Thyroid gland (tissue), 4 donors: ENCODE measurements around the gene NF2. TPM values are rescaled to one million over a fixed set of nuclear protein-coding genes. Genes with fewer than 3 reads are reported as not detected.

Experiments used
- DNase-seq, 2 donors: peaks; one replicate each; pipeline ENCODE4 v3.0.0-alpha.2; 2019
- H3K27ac ChIP-seq, 3 donors: fragments of 200-600 bp; sonication (generic); 1 replicate in 2 of 3; 2 replicates in 1 of 3; pipeline ENCODE4 v1.5.1; 2016 to 2019; ENCODE audit warnings: mild to moderate bottlenecking in 1 of 3, moderate library complexity in 1 of 3
- H3K27me3 ChIP-seq: fragments of 200-600 bp; sonication (generic); one replicate; pipeline ENCODE4 v1.5.1; 2019
- H3K36me3 ChIP-seq, 2 donors: fragments of 200-600 bp; sonication (generic); one replicate each; pipeline ENCODE4 v1.5.1; 2016 to 2019
- H3K4me1 ChIP-seq, 2 donors: fragments of 200-600 bp; sonication (generic); one replicate each; pipeline ENCODE4 v1.5.1; 2017 to 2019
- H3K4me3 ChIP-seq, 3 donors: fragments of 200-600 bp; sonication (generic); replicated peaks in 1 of 3; 1 replicate in 2 of 3; 2 replicates in 1 of 3; pipeline ENCODE4 v1.5.1; 2016; ENCODE audit warnings: mild to moderate bottlenecking in 1 of 3
- H3K9me3 ChIP-seq: fragments of 200-600 bp; sonication (generic); one replicate; pipeline ENCODE4 v1.5.1; 2017
- POLR2A ChIP-seq, 2 donors: fragments of 450-650 bp; IDR thresholded peaks; one replicate each; pipeline ENCODE4 v1.6.1; 2017; ENCODE audit warnings: antibody characterized with exemption in 2 of 2, mild to moderate bottlenecking in 2 of 2, moderate library complexity in 1 of 2
- WGBS, 2 donors: methylation state at CpG; one replicate each; pipeline ENCODE4 v1.1.5; 2017; 5-methylcytosine and 5-hydroxymethylcytosine counted together
- intact Hi-C: fragments of 100-400 bp; cut with DNase I; formaldehyde crosslinking; loops from one replicate; pipeline ENCODE4 v1.15.1; 2023
- total RNA-seq, 4 donors: library from RNA; depleted of rRNA; stranded (reverse); fragments of >200 nt; gene quantifications; one replicate each; pipeline ENCODE4 v1.2.3, GENCODE V29; 2016
- TF ChIP-seq, protein P1 (sequence below), 6 experiments: fragments of 200-600 bp in 3 of 6; fragments of 450-650 bp in 3 of 6; sonication (generic) in 3 of 6; IDR thresholded peaks; one replicate each; pipeline ENCODE4 v1.5.1; 2016 to 2019; ENCODE audit warnings: antibody characterized with exemption in 6 of 6, mild to moderate bottlenecking in 2 of 6, inconsistent platforms in 1 of 6, moderate library complexity in 1 of 6

NF2 gene
- total RNA-seq, 4 donors from 2014 or later = 37.5 to 65.5 (median 51.6) TPM

DNA sequence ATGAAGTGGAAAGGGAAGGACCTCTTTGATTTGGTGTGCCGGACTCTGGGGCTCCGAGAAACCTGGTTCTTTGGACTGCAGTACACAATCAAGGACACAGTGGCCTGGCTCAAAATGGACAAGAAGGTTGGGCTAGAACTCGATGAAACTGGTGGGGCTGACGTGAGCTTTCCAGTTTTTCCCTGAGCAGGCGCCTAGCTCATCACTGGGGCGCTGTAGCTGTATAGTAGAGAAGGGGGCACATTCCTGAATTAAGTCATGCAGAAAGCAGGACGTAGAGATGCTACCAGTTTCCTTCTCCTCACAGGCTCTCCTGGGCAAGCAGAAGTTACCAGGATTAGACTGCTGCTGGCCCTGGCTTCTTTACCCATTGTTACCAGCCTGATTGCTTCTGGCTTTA lies 33.3 kb downstream of the NF2 start:
- Histone ChIP-seq H3K4me3 (no peak overlapping the region), H3K9me3 (no peaks in the 10 kb centered on the region), H3K36me3 (peaks cover 0 to 4% of the 10 kb centered on the region in 2 donors), H3K27me3 (no peaks in the 10 kb centered on the region), H3K4me1 (peaks cover 10 to 14% of the 10 kb centered on the region in 2 donors), H3K27ac (peak overlapping the region in 2 of 3 donors; percentile 15 to 41)
- WGBS, 2 donors = 32 to 62% methylated on average over 7 of the region's 7 CpGs
- no peak for TF ChIP-seq POLR2A (IDR thresholded peaks at IDR 0.05)
- TF ChIP-seq, protein P1, sequence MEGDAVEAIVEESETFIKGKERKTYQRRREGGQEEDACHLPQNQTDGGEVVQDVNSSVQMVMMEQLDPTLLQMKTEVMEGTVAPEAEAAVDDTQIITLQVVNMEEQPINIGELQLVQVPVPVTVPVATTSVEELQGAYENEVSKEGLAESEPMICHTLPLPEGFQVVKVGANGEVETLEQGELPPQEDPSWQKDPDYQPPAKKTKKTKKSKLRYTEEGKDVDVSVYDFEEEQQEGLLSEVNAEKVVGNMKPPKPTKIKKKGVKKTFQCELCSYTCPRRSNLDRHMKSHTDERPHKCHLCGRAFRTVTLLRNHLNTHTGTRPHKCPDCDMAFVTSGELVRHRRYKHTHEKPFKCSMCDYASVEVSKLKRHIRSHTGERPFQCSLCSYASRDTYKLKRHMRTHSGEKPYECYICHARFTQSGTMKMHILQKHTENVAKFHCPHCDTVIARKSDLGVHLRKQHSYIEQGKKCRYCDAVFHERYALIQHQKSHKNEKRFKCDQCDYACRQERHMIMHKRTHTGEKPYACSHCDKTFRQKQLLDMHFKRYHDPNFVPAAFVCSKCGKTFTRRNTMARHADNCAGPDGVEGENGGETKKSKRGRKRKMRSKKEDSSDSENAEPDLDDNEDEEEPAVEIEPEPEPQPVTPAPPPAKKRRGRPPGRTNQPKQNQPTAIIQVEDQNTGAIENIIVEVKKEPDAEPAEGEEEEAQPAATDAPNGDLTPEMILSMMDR (IDR thresholded peaks at IDR 0.05) = no peak
- intact Hi-C loops = loop anchor here (10.0 kb wide), 2 partner anchors 58 to 368 kb away; no protein-coding TSS in a partner anchor
- peak; percentile 54 to 69 for DNase-seq

DNA sequence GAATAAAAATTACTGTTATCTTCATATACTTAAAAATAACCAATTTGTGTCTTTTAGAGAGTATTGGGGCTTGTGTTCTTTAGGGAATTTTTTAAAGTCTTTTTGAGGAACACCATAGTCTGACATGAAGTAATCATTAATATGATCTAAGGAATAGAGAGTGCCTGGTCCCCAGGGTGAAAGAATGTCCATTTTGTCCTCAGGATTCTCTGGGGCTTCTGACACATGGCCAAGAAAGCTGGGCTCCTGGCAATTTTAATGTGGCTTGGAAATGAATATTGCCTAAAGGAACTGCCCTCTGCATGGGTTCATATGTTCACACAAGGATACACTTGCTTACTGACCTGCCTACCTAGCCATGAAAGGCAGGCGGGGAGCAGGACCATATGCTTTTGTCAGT lies 33.7 kb downstream of the NF2 start:
- Histone ChIP-seq H3K27me3 (no peaks in the 10 kb centered on the region), H3K27ac (peak overlapping the region in 2 of 3 donors; percentile 15 to 41), H3K4me3 (no peak overlapping the region), H3K36me3 (peaks cover 0 to 8% of the 10 kb centered on the region in 2 donors), H3K9me3 (no peaks in the 10 kb centered on the region), H3K4me1 (peaks cover 10 to 14% of the 10 kb centered on the region in 2 donors)
- DNase-seq = no peak
- intact Hi-C loops = loop anchor here (10.0 kb wide), 2 partner anchors 58 to 368 kb away; no protein-coding TSS in a partner anchor
- no peak for TF ChIP-seq POLR2A (IDR thresholded peaks at IDR 0.05)
- TF ChIP-seq, protein P1 (IDR thresholded peaks at IDR 0.05) = no peak
- WGBS, 2 donors = 93 to 94% methylated on average over 1 of the region's 1 CpG

DNA sequence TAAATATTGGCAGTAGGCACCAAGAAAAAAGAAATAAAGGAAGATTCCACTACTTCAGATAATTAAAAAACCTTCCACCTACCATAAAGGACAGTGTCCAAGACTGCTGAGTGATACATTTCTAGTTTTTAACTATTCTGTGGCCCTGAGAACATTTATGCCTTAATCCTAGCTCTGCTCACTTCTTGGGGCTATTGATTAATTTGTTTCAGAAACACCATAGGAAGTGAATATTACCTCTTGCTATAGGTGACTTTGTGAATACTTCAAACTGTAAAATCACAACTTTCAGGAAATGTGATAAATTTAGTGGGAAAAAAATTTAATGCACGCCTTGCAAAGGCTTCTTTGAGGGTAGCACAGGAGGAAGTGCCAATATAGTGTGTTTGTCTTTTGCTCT lies 35.2 kb downstream of the NF2 start:
- no peak for TF ChIP-seq POLR2A (IDR thresholded peaks at IDR 0.05)
- TF ChIP-seq, protein P1 (IDR thresholded peaks at IDR 0.05) = no peak
- H3K4me3 ChIP-seq = no peak overlapping the region
- H3K4me1 ChIP-seq = peaks cover 10 to 14% of the 10 kb centered on the region in 2 donors
- peaks cover 0 to 8% of the 10 kb centered on the region in 2 donors for H3K36me3 ChIP-seq
- intact Hi-C loops = loop anchor here (10.0 kb wide), 2 partner anchors 56 to 366 kb away; no protein-coding TSS in a partner anchor
- H3K27me3 ChIP-seq = no peaks in the 10 kb centered on the region
- no peak overlapping the region for H3K27ac ChIP-seq
- WGBS, 2 donors = 98 to 100% methylated on average over 1 of the region's 1 CpG
- H3K9me3 ChIP-seq = no peaks in the 10 kb centered on the region
- no peak for DNase-seq

DNA sequence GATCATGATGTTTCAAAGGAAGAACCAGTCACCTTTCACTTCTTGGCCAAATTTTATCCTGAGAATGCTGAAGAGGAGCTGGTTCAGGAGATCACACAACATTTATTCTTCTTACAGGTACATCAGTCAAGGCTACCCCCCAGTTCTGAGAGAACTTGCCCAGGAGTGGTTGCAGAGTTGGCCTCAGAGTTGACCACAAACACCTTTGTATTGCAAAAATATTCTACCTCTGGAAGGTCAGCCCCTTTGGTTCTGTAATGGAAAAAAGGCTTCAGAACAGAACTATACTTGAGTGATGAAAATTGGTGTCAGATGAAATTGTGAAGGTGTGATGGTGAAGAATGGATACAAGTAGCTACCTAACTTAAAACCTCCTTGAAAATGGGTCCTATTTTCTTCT lies 35.7 kb downstream of the NF2 start:
- Histone ChIP-seq H3K27ac (no peak overlapping the region), H3K4me3 (no peak overlapping the region), H3K9me3 (no peaks in the 10 kb centered on the region), H3K27me3 (no peaks in the 10 kb centered on the region), H3K4me1 (peaks cover 10 to 14% of the 10 kb centered on the region in 2 donors), H3K36me3 (peaks cover 0 to 8% of the 10 kb centered on the region in 2 donors)
- TF ChIP-seq POLR2A (IDR thresholded peaks at IDR 0.05) = no peak
- TF ChIP-seq, protein P1 (IDR thresholded peaks at IDR 0.05) = no peak
- intact Hi-C loops = loop anchor here (10.0 kb wide), 2 partner anchors 56 to 366 kb away; no protein-coding TSS in a partner anchor
- no peak for DNase-seq

DNA sequence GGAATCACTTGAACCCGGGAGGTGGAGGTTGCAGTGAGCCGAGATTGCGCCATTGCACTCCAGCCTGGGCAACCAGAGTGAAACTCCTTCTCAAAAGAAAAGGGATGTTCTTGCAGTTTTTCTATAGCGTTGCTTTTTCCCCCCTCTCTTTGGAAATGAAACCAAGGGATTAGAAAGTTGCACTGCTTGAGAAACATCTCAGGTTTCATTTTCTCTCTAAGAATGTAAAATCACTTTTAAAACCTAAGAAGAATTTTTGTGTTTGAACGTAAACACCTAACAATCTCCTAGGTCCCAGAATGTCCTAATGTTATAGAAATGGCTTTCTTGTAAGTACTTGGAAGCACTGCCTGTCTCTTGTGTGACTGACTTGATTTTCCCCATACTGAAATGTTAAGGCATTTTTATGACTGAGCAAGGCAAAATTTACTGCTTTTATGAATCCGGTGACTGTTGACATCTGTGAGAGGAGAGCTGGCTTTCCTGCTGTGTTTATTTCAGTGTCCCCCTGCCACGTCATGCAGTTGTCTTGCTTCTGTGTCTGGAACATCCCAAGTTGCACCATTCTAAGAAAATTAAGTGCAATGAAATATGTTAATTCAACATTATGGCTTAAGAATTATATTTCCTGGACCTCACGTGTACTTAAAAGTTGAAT lies 37.7 kb downstream of the NF2 start:
- Histone ChIP-seq H3K9me3 (no peaks in the 10 kb centered on the region), H3K4me3 (no peak overlapping the region), H3K27me3 (no peaks in the 10 kb centered on the region), H3K27ac (no peak overlapping the region), H3K36me3 (peaks cover 0 to 8% of the 10 kb centered on the region in 2 donors), H3K4me1 (peaks cover 10% of the 10 kb centered on the region in 2 donors)
- WGBS, 2 donors = 90 to 96% methylated on average over 8 of the region's 8 CpGs
- DNase-seq = no peak
- no peak for TF ChIP-seq POLR2A (IDR thresholded peaks at IDR 0.05)
- TF ChIP-seq, protein P1 (IDR thresholded peaks at IDR 0.05) = no peak
- intact Hi-C loops = no loop called here
